Skeletal muscle tissue (tissue), 4 donors: ENCODE data around the gene COPRS. TPM values are rescaled to one million over a fixed set of nuclear protein-coding genes. Genes with fewer than 3 reads are reported as not detected.

Experiments used
- H3K27ac ChIP-seq: one replicate; pipeline ENCODE4 v1.7.0; 2013; ENCODE audit warnings: mild to moderate bottlenecking, low read depth, low read length, inconsistent platforms
- H3K27me3 ChIP-seq, 3 donors: one replicate each; pipeline ENCODE4 v1.7.0; 2013; ENCODE audit warnings: low read length in 3 of 3; ENCODE audit not compliant: control insufficient read depth in 3 of 3, insufficient read depth in 3 of 3
- H3K36me3 ChIP-seq, 3 donors: one replicate each; pipeline ENCODE4 v1.7.0; 2013; ENCODE audit warnings: low read length in 3 of 3; ENCODE audit not compliant: control insufficient read depth in 3 of 3, insufficient read depth in 3 of 3
- H3K4me1 ChIP-seq, 3 donors: one replicate each; pipeline ENCODE4 v1.7.0; 2013; ENCODE audit warnings: low read length in 3 of 3, mild to moderate bottlenecking in 3 of 3; ENCODE audit not compliant: control insufficient read depth in 3 of 3, insufficient read depth in 3 of 3
- H3K4me3 ChIP-seq, 3 donors: one replicate each; pipeline ENCODE4 v1.7.0; 2013; ENCODE audit warnings: low read length in 3 of 3
- H3K9ac ChIP-seq, 3 donors: one replicate each; pipeline ENCODE4 v1.7.0; 2013; ENCODE audit warnings: low read length in 3 of 3, mild to moderate bottlenecking in 3 of 3, moderate library complexity in 2 of 3, low read depth in 1 of 3
- H3K9me3 ChIP-seq, 3 donors: one replicate each; pipeline ENCODE4 v1.7.0; 2013; ENCODE audit warnings: low read length in 3 of 3; ENCODE audit not compliant: control insufficient read depth in 3 of 3
- total RNA-seq: library from RNA; depleted of rRNA; stranded (reverse); fragments of >200 nt; gene quantifications from one replicate; pipeline ENCODE4 v1.2.3, GENCODE V29; 2014
- donor health status: Osteomylitis.

The COPRS gene
- total RNA-seq: 39.7 TPM

GRCh38 chr17:31858642-31859486 is at the start of gene COPRS:
TSS of gene COPRS (minus strand) at chr17:31859244. CDS start at chr17:31859199, 45 bp downstream.
- peak within 1 kb of the TSS; percentile 69 to 84 (median 78) for H3K4me3 ChIP-seq
- peak within 1 kb of the TSS; percentile 47 for H3K27ac ChIP-seq
- no peaks in the 10 kb centered on the region for H3K9me3 ChIP-seq
- H3K27me3 ChIP-seq: no peaks in the 10 kb centered on the region
- H3K36me3 ChIP-seq: peaks cover 7 to 16% (median 11%) of the 10 kb centered on the region in 3 donors
- peaks cover 14 to 16% (median 15%) of the 10 kb centered on the region in 3 donors for H3K4me1 ChIP-seq
- H3K9ac ChIP-seq: peak within 1 kb of the TSS; percentile 76 to 84 (median 78)

GRCh38 chr17:31908386-31908785 is 49.3 kb upstream of the COPRS start:
- Histone ChIP-seq H3K36me3 (no peaks in the 10 kb centered on the region), H3K27ac (no peak overlapping the region), H3K4me3 (no peak overlapping the region), H3K9me3 (no peaks in the 10 kb centered on the region), H3K4me1 (no peaks in the 10 kb centered on the region), H3K27me3 (no peaks in the 10 kb centered on the region), H3K9ac (no peak overlapping the region)

GRCh38 chr17:31907342-31907962 is 48.4 kb upstream of the COPRS start:
- no peaks in the 10 kb centered on the region for H3K36me3 ChIP-seq
- no peak overlapping the region for H3K27ac ChIP-seq
- H3K9ac ChIP-seq: no peak overlapping the region
- no peaks in the 10 kb centered on the region for H3K9me3 ChIP-seq
- no peak overlapping the region for H3K4me3 ChIP-seq
- H3K27me3 ChIP-seq: no peaks in the 10 kb centered on the region
- H3K4me1 ChIP-seq: no peaks in the 10 kb centered on the region

- Histone ChIP-seq H3K27ac (no peak overlapping the region), H3K27me3 (no peaks in the 10 kb centered on the region), H3K9ac (no peak overlapping the region), H3K4me1 (peaks cover 4 to 10% (median 6%) of the 10 kb centered on the region in 3 donors), H3K4me3 (no peak overlapping the region), H3K36me3 (peaks cover 8 to 11% (median 9%) of the 10 kb centered on the region in 3 donors), H3K9me3 (no peaks in the 10 kb centered on the region)
Measured at GRCh38 chr17:31903401-31903800, 44.4 kb upstream of the COPRS start.

- Histone ChIP-seq H3K4me3 (no peak overlapping the region), H3K27ac (no peak overlapping the region), H3K27me3 (no peaks in the 10 kb centered on the region), H3K36me3 (peaks cover 11 to 13% (median 12%) of the 10 kb centered on the region in 3 donors), H3K9ac (no peak overlapping the region), H3K9me3 (no peaks in the 10 kb centered on the region), H3K4me1 (peaks cover 4 to 10% (median 6%) of the 10 kb centered on the region in 3 donors)
Measured at GRCh38 chr17:31902693-31903092, 43.6 kb upstream of the COPRS start.

GRCh38 chr17:31900877-31901276 is 41.8 kb upstream of the COPRS start:
- Histone ChIP-seq H3K9ac (peak overlapping the region; percentile 80 to 88 (median 84)), H3K27ac (peak overlapping the region; percentile 41), H3K4me1 (peaks cover 4 to 10% (median 6%) of the 10 kb centered on the region in 3 donors), H3K27me3 (no peaks in the 10 kb centered on the region), H3K9me3 (no peaks in the 10 kb centered on the region), H3K4me3 (peak overlapping the region; percentile 84 to 97 (median 92)), H3K36me3 (peaks cover 11 to 22% (median 18%) of the 10 kb centered on the region in 3 donors)

- Histone ChIP-seq H3K36me3 (peaks cover 26 to 53% (median 49%) of the 10 kb centered on the region in 3 donors), H3K27ac (no peak overlapping the region), H3K27me3 (no peaks in the 10 kb centered on the region), H3K4me1 (no peaks in the 10 kb centered on the region), H3K9me3 (no peaks in the 10 kb centered on the region), H3K4me3 (no peak overlapping the region), H3K9ac (no peak overlapping the region)
Measured at GRCh38 chr17:31888124-31888523, 29.1 kb upstream of the COPRS start.

- Histone ChIP-seq H3K4me3 (no peak overlapping the region), H3K9me3 (no peaks in the 10 kb centered on the region), H3K36me3 (peaks cover 33 to 57% (median 47%) of the 10 kb centered on the region in 3 donors)
Measured at GRCh38 chr17:31882571-31882970, 23.5 kb upstream of the COPRS start.

GRCh38 chr17:31880311-31880710 is 21.3 kb upstream of the COPRS start:
- H3K36me3 ChIP-seq: peaks cover 33 to 59% (median 40%) of the 10 kb centered on the region in 3 donors
- H3K9ac ChIP-seq: no peak overlapping the region
- H3K4me3 ChIP-seq: no peak overlapping the region
- H3K27me3 ChIP-seq: no peaks in the 10 kb centered on the region
- no peaks in the 10 kb centered on the region for H3K4me1 ChIP-seq
- H3K9me3 ChIP-seq: no peaks in the 10 kb centered on the region
- no peak overlapping the region for H3K27ac ChIP-seq

More at GRCh38 chr17:31882571-31882970, 23.5 kb upstream of the COPRS start:
- no peak overlapping the region for H3K9ac ChIP-seq
- no peaks in the 10 kb centered on the region for H3K27me3 ChIP-seq
- H3K27ac ChIP-seq: no peak overlapping the region
- no peaks in the 10 kb centered on the region for H3K4me1 ChIP-seq

- H3K9ac ChIP-seq: no peak overlapping the region
- H3K4me3 ChIP-seq: no peak overlapping the region
- no peaks in the 10 kb centered on the region for H3K27me3 ChIP-seq
- H3K27ac ChIP-seq: no peak overlapping the region
- peaks cover 31 to 55% (median 41%) of the 10 kb centered on the region in 3 donors for H3K36me3 ChIP-seq
- no peaks in the 10 kb centered on the region for H3K9me3 ChIP-seq
- H3K4me1 ChIP-seq: no peaks in the 10 kb centered on the region
Measured at GRCh38 chr17:31878703-31879073, 19.6 kb upstream of the COPRS start.
